ENCODE data around the gene SLMAP.

Gene SLMAP

GRCh38 chr3:57968501-57968900 lies 212.4 kb downstream of the SLMAP start:
- no peak for DNase-seq

GRCh38 chr3:57971975-57972374 lies 215.9 kb downstream of the SLMAP start:
- no peak for DNase-seq

GRCh38 chr3:57972531-57973111 lies 216.5 kb downstream of the SLMAP start:
- no peak for DNase-seq

GRCh38 chr3:57973715-57974477 lies 217.8 kb downstream of the SLMAP start:
- DNase-seq, result no peak

- no peak for DNase-seq
Observed at GRCh38 chr3:57974796-57975388, 218.8 kb downstream of the SLMAP start.

GRCh38 chr3:57977818-57978235 lies 221.7 kb downstream of the SLMAP start:
- no peak for DNase-seq

GRCh38 chr3:57978316-57978715 lies 222.2 kb downstream of the SLMAP start:
- no peak for DNase-seq

Measured in NCI-H2171 (cell line).